Amniotic stem cell (primary cell): ENCODE measurements around the gene ANXA4.
"Not testable (repeated sequence)": the region's sequence is repeated elsewhere in the genome, so short reads cannot be mapped to it uniquely, and the experiment has no call there.

Experiments
- DNase-seq: peaks from one replicate; lab custom pipeline; 2025; lab: John Stamatoyannopoulos, UW

ANXA4 gene

DNA sequence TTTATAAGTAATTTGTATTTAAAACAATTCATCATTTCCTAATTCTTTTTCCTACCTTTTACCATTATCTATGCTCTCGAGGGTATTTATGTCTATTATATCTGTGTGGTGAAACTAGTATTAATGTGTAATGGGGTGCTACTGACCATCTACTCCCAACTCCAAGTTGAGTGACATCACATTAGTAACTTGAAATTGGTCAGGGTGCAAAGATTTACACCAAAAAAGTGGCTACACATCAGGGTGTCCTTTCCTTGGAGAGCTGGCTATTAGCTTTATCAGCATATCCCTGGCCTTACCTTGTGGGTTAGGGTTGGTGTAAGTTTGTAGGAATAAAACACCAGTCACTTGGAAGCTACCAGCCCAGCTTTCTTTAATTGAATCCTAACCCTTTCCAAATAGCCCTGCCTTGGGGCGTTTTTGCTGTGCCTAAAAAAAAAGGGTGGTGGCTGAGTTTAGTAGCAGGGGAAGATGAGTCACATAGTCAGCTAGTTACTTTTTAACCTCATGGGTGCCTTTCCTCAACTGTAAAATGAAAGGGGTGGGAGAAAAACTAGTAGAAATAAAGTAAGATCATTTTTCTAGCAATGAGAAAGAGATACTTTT, 14.0 kb downstream of the ANXA4 start:
- peak; percentile 86 for DNase-seq

DNA sequence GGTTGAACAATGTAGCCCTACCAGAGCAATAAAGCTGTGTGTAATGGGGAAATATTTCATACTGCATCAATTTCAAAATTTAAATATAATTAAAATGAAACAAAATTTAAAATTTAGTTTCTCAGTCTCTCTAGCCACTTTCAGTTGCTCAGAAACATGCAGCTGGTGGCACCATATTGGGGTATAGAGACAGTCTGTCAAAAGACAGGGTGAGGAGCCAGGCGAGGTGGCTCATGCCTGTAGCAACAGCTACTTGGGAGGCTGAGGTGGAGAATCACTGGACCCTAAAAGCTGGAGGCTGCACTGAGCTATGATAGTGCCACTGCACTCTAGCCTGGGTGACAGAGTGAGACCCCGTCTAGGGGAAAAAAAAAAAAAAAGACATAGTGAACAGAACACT, 20.1 kb downstream of the ANXA4 start:
- DNase-seq: no peak

GRCh38 chr2:69762513-69763494, 20.9 kb downstream of the ANXA4 start:
- no peak for DNase-seq

DNA sequence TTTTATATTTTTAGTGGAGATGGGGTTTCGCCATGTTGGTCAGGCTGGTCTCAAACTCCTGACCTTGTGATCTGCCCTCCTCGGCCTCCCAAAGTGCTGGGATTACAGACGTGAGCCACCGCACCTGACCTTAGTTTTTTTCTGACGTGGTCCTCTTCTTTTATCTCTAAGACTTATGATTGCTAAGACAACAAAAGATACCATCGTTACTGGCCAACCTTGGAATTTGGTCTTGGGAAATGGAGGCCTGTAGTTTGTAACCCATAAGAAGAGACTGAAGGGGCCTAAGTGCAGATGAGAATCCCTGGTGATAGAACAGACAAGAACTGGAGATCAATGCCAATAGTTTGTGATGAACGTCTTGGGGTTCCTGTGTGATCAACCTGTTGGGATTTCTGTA, 21.9 kb downstream of the ANXA4 start:
- not testable (repeated sequence) for DNase-seq

DNA sequence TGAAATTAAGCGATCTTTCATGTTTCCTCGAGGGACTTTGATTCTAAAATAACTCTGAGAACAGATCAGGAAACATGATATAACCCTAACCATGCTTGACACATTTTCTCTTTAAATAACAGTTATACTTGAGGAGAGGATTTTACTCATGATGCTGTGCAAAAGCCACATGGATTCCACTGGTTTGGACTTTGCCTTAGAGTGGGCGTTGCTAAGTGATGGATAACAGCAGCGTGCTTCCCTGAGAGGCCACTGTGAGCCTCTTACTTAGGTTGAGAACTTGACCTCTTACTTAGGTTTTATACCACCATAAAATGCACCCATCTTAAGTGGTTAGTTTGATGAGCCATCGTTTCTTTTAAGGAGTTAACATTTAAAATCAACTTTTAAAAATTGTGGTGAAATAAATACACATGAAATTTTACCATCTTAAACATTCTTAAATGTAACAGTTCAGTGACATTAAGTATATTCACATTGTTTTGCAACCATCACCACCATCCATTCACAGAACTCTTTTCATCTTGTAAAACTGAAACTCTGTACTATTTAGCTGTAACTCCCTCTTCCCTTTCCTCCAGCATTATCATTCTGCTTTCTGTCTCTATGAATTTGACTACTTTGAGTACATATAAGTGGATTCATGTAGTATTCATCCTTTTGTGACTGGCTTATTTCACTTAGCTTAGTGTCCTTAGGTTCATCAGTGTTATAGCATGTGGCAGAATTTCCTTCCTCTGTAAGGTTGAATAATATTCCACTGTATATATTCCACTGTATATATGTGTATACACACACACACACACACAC, 22.6 kb downstream of the ANXA4 start:
- no peak for DNase-seq

- DNase-seq: no peak
Measured at GRCh38 chr2:69765096-69765380, 23.1 kb downstream of the ANXA4 start.

DNA sequence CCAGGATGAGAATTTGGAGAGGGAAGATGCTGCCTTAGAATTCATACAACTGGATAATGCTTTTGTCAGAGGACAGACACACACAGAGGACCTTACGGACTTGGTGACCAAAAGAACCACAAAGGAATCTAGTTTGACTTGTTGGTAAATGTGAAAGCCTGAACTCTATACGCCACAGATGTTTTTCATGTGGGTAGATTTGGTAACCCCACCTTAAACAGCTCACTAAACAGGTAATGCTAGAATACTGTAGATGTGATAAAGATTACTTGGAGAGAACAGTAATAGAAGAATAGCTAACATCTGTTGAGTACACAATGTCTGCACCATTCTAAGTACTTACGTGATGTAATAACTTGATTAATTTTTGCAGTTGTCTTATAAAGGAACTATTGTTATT, 24.1 kb downstream of the ANXA4 start:
- no peak for DNase-seq

DNA sequence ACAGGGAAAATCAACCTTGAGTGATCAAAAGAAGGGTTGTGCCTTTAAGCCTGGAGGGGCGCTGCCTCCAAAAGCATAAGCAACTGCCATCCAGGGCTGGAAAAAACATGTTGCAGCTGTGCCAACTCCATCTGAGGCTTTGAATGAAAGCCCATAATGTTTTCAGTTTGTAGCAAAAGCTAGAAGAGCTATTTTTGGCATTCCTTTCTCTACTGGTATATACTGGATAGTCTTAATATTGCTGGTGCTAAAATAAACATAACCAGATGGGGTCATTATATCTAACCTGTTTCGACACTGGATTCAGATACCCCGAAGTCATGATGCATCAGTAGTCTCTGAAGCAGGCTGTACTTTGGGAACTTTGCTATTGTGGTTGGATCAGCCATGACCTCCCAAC, 25.1 kb downstream of the ANXA4 start:
- DNase-seq: no peak

DNA sequence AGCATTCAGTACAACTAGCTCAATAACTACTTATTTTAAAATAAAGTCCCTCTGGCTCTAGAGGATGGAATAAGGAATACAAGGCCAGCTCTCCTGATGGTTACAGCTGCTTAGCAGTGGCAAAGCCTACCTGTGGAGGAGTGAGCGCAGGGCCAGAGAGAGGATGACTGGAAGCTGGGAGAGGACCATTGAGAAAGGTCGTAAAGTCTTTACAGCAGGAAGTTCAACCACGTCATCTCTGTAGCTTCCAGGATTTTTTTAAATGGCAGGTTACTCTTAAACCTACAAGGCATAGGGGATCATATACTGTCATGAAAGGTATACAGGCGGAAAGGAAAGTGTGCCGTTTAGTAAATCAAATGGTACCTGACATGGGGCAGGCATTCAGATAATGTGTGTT, 26.3 kb downstream of the ANXA4 start:
- DNase-seq: no peak

DNA sequence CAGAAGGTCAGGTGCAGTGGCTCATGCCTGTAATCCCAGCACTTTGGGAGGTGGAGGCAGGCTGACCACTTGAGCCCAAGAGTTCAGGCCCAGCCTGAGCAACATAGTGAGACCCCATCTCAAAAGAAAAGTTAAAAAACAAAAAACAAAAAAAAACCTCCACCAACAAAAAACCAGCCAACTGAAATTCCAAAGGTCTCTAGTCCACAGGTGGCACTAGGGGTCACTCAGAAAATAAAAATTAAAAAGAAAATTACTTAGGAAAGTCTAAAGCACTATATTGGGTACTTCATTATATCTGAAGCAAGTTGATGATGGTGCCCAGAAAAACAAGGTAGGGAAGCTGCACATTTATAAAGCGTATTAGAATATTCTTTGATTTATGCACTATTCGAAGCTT, 26.9 kb downstream of the ANXA4 start:
- no peak for DNase-seq

GRCh38 chr2:69769272-69769671, 27.3 kb downstream of the ANXA4 start:
- no peak for DNase-seq

GRCh38 chr2:69770193-69770702, 28.3 kb downstream of the ANXA4 start:
- peak; percentile 64 for DNase-seq

- DNase-seq: no peak
Measured at GRCh38 chr2:69770747-69771146, 28.8 kb downstream of the ANXA4 start.

DNA sequence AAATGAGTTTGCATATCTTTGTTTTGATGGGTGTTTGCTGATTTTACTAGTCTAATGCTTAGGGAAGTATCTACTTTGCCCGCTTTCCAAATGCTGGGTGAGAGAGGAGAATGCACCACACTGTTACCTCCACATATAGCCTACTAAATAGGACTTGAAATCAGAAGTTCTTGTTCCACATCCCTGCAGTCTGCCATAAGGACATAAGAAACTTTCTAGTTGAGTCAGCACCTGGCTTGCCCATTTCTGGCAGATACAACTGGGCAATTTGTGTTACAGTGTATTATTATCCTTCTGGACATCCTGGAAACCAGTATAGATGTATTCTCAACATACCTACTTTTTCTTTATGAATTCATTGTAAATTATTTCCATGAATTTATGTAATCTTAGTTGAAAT, 29.5 kb downstream of the ANXA4 start:
- DNase-seq: no peak

GRCh38 chr2:69773206-69773605, 31.3 kb downstream of the ANXA4 start:
- DNase-seq: no peak

DNA sequence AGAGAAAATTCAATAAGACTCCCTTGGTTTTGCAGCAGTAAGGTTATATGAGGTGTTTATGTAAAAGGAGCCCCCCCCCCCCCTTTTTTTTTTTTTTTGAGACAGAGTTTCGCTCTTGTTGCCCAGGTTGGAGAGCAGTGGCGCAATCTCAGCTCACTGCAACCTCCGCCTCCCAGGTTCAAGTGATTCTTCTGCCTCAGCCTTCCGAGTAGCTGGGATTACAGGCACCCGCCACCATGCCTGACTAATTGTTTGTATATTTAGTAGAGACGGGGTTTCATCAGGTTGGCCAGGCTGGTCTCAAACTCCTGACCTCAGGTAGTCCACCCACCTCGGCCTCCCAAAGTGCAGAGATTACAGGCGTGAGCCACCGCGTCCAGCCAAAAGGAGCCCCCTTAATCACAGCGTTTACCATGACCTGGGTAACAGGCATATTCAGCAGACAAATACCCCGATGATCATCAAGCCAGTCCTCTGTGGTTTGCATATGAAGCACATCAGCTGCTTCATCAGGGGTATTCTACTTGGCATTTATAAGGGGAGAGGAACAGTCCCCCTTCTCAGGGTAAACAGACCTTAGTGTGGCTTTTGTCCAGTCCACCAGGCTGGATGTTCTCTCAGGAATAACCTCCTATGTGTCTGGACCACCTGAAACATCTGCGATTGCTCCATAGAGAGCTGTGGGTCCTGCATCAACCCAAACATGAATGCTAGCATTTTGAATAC, 32.5 kb downstream of the ANXA4 start:
- not testable (repeated sequence) for DNase-seq

- DNase-seq: no peak
Measured at GRCh38 chr2:69774984-69775982, 33.3 kb downstream of the ANXA4 start.

DNA sequence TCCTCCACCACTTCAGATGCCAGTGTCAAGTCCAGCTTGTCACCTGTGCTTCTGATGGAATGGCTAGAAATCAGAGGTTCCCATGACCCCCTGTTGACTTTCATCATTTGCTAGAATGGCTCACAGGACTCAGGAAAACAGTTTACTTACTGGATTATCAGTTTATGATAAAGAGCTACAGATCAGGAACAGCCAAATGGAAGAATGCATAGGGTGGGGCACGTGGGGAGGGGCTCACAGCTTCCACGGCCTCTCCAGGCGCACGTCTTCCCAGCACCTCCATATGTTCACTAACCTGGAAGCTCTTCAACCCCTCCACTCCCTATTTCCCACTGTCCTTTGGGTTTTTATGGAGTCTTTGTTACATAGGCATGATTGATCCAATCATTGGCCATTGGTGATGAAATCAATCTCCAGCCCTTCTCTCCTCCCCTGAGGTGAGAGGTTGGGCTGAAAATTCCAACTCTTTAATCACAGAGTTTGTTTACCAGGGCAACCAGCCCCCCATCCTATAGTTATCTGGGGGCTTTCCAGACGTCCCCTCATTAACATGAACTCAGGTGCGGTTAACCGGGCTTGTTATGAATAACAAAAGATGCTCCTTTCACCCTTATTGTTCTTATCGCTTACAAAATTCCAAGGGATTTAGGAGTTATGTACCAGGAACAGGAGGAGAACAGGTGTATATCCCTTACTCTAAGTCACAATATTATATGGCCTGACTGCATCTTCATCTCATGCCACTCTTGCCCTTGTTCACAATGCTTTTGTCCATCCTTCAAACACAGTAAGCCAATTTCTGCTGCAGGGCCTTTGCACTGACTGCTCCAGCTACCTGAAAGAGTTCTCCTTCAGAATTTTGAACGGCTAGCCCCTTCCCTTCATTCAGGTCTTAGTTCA, 35.2 kb downstream of the ANXA4 start:
- no peak for DNase-seq

DNA sequence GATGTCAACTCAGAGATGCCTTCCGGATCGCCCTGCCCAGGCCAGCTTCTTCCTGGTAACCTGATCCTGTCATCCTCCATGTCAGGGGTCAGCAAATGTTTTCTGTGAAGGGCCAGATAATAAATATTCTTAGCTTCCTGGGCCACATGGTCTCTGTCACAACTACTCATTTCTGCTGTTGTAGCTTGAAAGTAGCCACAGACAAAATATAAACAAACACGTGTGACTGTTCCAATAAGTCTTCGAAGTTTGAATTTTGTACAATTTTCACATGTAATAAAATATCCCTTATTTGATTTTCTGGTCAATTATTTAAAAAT, 35.8 kb downstream of the ANXA4 start:
- DNase-seq: no peak
